ENCODE data around the gene NCBP2L. TPM values are rescaled to one million over a fixed set of nuclear protein-coding genes. Genes with fewer than 3 reads are reported as not detected.

Gene NCBP2L
- total RNA-seq, 1 donor: under 0.01 TPM

DNA sequence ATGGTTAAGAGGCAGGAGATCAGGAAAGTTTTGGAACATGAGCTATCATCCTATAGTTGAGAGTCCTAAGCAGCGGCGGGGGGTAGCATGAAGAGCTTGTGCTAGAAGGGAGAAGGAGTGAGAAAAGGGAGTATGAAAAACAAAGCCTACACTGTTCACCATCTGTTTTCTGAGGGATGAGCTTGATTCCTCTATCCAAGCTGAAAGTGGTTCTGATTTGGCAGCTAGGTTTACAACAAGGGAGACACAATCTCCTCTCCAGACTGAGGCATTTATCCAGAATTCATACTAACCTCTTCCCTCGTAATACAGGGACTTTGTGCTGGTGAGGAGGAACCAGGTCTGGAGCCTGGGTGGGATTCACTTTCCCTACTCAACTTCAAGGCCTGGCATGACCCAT is 25.5 kb upstream of the NCBP2L start:
- no peak for DNase-seq (ENCODE audit: low read depth in 2 of 3, low spot score in 2 of 3)

DNA sequence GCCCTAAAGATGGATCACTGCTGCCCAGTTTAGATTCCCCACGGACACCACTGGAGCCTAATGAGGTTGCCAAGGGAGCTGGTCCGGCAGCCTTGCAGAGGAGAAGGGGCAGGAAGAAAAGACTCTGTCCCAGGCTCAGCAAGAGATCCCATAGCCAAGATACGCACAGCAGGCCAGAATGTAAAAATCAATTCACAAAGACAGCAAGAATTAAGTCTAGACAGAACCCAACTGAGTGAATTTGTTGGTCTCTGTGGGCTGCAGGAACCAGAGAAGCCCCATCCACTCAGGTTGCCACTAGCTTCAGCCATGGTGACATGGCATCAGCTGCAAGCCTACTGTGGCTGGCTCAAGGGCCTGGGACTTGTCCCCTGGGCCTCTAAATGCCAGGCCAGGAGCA is 24.8 kb upstream of the NCBP2L start:
- no peak for DNase-seq (ENCODE audit: low read depth in 2 of 3, low spot score in 2 of 3)

DNA sequence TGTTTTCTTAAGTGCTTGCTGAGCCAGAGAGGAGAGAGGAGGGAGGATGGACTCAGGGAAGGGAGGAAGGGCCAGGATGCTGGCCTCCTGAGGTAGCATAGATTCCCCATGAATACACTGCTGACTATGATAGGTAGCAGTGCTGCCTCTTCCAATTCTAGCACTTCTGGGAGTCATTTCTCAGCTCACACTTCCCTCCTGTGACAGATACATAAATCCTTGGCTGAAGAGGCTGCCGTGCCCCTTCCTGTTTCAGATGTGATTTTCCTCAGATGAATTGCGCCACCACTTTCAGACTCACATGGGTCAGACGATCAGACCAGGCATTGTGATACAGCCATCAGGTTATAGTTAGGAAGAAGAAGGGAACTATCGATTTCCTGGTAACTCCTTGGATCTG is 24.3 kb upstream of the NCBP2L start:
- peak in 1 of 3 donors; percentile 0 for DNase-seq (ENCODE audit: low read depth in 2 of 3, low spot score in 2 of 3)

DNA sequence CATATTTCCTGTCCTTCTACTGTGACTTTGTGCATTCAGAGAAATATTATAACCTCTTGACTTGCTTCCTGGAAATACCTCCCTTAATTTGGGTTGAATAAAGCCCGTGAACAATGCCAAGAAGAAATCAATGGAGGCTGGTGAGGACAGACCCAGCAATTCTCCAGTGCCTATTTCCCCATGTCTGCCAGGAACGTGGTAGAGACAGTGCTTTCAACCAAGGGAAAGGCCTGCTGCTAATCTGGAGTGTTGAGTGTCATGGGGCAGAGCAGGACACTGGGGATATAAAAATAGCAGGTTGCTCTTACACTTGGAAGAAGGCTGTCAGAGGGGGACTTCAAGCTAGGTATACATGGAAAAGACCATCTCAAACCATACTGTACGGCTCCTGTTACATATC is 21.8 kb upstream of the NCBP2L start:
- no peak for DNase-seq (ENCODE audit: low read depth in 2 of 3, low spot score in 2 of 3)

DNA sequence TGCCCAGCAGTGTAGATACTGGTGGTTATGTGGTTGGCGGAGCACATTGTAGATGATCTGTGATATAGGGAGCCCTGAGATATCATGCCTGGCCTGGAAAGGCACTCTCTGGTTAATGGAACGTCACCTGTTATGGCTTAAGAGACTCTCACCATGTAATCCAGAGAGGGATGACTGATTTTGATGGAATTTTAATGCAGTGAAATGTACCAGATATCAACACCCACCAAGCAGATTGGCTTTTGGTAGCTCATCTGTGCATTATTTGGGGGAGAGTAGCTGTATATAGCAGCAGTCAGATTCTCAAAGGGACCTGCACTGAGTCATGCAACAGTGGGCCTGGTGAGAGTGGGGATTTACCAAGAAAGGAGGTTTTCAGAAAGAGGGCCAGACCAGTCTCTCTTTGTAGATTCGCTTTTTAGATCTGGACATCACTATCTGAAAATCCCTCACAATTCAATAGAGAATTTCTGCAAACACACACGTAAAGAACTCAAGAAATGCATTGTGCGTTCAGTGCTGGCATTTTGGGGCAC is 19.2 kb upstream of the NCBP2L start:
- no peak for DNase-seq (ENCODE audit: low read depth in 2 of 3, low spot score in 2 of 3)

DNA sequence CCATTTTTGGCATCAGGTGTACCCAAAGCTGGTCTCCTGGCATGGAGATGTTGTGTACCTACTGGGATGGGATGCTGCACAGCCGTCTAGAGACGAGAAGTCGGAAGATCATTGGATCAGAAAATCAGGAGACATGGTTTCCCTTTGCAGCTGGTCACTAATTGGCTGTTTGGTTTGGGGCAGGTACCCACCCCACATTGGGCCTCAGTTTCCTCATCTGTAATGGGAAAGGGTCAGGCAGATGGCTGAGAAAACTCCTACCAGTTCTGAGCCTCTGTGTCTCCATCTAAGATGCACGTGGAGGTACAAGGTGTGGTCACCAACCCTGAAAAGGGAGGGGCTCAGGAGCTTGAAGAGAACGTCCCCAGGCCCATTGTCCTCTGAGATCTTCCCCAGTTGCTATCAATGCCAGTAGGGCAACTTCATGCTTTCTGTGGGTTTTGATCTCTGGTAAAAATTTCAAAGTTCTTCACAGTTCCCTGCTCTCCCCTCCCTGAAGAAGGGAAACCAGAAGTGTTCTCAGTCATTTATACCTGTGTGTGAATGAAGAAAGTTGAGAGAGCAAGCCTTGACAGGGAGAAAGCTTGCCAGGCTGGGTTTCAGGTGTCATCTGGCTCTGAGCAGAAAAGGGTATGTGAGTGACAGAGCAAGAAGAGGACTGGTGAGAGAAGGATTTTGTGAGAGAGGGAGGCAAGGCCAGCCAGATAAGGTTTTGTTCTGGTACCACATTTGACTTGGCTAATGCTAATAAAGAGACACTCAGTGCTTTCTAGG is 17.0 kb upstream of the NCBP2L start:
- DNase-seq (ENCODE audit: low read depth in 2 of 3, low spot score in 2 of 3): no peak

DNA sequence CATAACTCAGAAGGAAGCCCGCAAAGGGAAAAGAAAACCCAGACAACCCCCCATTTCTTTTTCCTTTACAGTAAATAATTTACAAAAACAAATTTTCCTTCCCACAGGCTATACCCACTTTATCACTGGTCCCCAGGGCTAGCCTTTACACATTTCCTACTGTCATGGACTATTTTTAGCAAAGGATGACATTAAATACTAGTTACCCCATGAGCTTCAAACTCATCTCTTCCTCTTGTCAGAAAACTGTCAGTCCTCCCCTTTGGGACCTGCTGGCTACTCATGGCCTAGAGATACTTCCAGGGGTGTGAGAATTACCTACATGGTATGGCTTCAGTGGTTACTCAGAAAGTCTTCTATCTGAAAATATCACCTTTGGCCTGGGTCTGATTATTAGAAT is 13.9 kb upstream of the NCBP2L start:
- DNase-seq (ENCODE audit: low read depth in 2 of 3, low spot score in 2 of 3): no peak

DNA sequence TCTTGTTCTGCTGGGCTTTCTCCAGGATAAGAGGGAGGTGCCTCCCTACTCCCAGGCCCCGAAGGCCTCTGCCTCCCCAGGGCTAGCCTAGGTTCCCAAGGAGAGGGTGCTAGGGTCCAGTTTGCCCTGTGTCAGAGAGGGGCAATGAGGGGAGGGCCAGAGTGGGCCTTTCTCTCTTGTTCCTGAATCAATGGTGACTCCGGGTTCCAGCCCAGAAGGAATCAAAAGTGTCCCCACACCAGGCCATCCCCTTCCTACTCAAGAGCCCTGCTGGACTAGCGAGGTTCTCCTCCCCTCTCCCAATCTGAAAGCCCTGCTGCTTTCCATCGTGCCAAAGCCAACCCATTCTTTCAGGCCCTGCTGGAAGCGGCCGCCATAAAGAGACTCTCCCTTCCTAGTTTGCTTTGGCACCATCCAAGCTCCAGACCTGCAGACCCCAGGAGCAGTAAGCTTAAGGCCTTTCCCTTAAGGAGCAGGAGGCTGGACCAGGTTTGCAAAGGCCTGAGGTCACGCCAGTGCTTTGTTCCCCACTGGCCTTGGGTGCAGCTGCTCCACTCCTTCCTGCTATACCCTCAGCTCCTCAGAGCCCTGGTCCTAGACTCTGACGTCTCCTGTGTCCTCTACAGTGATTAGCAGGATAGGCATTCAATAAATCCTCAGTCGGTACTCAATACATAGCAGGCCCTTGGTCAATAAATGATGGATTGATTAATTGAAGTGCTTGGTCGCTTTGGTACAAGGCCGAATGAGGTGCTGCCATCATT is 12.5 kb upstream of the NCBP2L start:
- no peak for DNase-seq (ENCODE audit: low read depth in 2 of 3, low spot score in 2 of 3)

DNA sequence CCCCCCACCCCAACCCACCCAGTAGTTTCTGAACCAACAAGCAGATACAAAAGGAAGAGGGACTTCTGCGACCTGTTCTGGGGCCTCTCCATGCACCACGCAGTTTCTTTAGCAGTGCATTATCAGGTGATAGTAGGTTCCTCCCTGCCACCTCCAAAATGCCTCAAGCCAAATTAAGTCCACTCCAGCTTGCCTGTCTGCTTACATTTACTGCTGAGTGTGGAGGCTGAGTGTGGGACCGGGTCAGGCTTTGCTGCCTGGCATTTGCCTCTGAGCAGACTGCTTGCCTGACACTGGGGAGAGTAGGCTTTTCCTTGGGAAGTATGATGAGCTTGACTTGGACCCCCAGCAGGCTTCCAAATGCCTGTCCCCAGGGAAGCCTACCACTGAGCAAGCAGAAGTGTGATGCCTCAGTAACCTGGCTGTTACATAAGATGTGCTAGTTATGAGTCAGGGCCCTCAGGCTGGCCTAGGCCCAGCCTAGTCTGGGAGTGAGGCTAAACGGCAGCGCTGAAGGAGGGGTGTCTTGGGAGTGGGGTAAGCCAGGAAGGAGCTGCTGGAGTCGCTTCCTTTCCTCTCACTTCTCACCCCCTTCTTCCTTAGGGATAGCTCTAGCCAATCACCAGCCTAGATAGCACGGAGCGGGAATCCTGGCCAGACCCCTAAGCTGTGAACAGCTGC is 10.9 kb upstream of the NCBP2L start:
- DNase-seq (ENCODE audit: low read depth in 2 of 3, low spot score in 2 of 3): no peak

DNA sequence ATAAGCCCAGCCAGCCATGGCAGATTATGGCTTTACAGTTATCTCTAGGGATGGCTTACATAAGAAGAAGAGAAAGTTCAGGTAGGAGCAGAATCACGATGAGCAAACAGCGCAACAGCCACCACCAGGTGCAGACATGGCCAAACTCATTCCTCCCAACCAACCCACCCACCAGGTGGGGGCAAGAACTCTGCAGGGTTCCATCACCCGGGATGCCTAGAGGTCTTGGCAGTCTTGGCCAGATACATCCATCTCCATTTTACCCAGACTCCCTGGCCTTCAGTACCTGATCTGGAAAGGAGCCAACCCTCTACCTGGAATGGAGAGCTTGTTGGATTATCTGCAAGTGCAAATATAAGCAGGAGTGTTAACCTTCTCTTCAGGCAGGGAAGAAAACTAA is 9.5 kb upstream of the NCBP2L start:
- no peak for DNase-seq (ENCODE audit: low read depth in 2 of 3, low spot score in 2 of 3)

DNA sequence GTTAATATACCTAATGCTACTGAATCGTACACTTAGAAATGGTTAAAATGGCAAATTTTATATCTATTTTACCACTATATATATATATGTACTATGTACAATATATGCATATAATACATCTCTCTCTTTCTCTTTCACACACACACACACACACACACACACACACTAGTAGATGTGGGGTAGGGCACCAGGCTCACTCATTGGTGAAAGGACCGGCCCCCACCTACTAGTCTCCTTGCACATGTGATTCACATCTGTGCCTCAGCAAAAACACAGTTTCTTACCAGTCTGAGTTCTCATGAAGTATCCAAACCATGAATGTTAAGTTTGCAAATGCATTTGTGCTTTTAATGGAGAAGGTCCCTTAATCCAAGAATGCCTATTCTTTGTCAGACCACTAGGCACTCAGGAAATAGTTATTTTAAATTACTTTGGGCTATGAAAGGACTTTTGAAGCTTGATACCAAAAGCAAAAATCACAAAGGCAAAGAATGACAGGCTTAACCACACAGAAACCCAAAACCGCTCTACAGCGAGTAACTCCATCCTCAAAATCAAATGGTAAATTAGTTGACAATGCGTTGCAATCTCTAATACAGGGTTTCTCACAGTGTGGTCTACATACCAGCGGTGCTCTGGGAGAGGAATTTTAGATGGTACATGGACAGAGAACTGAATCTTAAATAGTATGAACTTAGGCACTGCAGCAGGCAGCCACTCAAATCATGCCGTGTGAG is 7.8 kb upstream of the NCBP2L start:
- no peak for DNase-seq (ENCODE audit: low read depth in 2 of 3, low spot score in 2 of 3)

DNA sequence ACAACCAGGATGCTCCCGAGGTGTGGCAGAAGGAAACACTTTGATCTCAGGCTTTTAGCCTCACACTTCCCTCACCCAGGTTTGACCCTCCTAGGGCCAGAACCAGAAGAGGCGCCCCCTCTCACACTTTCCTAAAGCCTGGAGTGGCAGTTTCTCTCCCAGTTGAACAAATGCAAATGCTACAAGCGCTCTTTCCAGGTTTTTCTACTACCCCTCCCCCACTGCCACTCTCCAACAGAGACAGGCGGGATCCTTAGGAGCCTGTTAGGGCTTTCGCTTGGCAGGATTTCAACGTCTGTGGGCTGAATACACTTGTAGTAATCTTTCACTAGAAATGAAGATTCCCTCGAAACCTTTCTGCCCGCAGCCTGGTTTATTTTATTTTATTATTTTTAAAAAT is 4.3 kb upstream of the NCBP2L start:
- no peak for DNase-seq (ENCODE audit: low read depth in 2 of 3, low spot score in 2 of 3)

DNA sequence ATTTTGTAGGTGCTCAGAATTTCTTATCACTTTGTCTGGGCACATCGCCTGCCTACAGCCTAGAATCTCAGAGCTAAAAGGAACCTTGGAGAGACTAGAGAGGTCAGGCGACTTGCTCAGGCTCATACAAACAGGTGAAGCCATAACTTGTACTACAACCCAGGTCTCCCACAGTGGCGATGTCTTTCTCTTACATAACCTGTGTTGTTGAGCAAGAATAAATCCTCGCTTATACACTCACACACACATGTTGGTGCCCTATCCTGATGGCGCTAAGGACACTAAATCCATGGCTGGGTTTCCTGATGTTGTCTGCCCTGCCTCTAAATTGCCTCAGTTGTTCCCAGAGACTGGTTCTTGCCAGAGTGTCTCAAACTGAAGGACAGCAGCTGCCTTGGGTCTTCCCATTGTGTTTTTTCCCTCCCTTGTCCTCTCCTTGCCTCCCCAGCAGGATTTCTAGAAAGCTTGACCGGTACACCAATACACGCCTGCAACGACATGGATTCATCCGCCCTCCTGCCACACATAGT is 3.6 kb upstream of the NCBP2L start:
- DNase-seq (ENCODE audit: low read depth in 2 of 3, low spot score in 2 of 3): no peak

DNA sequence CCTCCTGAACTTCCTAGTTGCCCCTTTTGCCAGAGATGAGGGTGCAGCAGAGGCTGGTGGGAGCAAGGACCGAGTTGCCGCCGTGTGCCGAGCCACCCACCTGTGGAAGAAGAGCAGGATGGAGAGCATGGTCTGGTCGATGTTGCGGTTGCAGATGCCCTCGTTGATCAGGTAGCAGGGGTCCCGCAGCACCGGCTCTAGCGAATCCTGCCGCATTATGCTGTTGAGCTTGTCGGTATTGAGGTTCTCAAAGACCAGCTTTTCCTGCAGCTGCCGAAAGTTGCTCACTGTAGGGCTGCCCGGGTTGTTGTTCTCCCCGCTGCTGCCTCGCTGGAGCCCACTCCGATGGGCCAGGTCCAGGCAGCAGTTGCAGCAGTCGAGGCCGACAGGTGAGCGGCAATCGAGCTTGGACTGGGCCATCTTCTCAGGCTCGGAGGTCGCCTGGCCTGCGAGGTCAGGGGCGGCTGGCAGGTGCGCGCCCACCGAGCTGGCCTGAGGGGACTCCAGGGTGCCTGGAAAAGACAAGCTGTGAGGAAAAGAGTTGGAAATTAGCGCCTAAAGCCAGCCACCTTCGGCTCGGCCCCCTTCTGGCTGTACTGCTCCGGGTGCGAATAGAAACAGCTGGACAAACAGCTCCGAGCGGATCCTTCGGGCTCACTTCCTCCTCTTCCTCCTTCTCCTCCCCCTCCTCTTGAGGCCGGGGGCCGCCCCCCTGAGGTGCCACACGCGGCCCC is 2.4 kb upstream of the NCBP2L start:
- no peak for DNase-seq (ENCODE audit: low read depth in 2 of 3, low spot score in 2 of 3)

DNA sequence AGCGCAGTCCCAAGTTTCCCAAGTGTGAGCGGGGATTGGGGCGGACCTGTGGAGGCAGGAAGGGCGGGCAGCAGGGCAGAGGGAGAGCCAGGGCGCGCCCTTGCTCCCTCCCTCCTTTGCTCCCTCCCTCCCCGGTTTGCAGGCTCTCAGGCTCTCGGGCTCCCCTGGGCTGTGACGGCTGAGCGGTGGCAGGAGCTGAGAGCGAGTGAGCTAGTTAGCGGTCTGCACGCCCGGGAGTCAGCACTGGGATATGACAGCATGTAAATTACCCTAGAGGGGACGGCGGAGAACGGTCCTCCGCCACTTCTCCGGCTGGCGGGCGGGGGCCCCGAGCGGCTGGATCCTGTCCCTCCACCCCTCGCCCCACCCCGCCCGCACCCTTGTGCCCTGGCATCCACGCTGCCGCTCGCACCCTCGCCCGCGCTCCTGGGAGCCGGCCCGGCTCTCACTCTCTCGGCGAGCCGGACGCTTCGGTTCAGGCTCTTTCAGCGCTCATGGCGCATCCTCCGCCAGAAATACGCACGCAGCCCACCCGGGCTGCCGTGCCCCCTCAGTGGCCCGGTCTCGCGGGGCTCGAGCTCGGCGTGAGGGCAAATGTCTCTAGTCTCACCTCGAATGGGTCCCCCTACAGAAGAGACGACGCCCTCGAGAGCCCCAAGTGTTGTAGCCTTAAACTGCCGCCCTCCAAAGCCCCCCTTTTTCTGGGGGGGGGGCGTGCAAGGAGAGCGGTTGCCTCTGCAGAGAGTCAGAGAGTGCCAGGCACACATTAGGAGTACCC is 1.6 kb upstream of the NCBP2L start, which contains the start of gene TSC22D3:
Gene TSC22D3, minus strand, starts transcription at position 54 of the 778 bp plus-strand sequence. CDS start 368 bp downstream, outside the sequence.
- DNase-seq (ENCODE audit: low read depth in 2 of 3, low spot score in 2 of 3): peak in 2 of 3 donors; percentile 60 to 72

DNA sequence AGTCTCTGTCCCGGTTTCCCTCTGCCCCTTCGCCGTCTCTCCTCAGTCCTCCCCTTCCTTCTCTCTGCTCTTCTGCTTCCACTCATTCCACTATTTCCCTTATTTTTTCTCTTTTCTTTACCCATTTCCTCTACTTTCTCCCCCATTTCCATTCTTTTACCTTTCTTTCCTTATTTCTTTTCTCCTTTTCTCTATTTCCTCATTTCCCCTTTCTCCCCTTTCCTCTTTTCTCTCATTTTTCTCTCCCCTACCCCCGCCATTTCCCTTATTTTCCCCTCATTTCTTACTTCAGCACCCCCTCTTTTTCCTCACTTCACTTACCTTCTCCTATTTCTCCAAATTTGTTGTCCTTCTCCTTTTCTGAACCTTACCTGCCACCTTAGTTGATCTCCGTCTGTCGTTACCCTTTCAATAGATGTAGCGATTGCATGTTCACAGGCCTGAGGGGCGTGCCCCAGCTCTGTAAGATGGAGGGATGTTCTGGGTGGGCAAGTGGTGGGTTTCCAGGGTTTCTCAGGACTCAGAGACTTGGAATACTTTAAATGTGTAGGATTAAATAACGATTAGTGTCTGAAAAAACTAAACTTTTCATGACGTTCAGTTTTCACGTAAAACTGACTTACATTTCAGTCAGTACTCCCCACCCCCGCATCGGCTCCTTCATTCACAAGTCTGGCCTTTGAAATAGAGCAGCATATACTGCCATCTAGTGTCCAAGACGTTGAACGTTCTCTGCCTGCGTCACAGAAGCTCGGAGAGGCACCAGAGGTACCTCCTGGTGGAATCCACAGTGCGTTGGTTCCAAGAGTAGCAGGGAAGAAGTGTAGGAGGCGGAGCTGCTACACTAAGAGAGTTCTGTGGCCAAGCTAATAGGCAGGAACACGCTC is 641 bp upstream of the NCBP2L start:
- DNase-seq (ENCODE audit: low read depth in 2 of 3, low spot score in 2 of 3): peak; percentile 53 to 86 (median 74)

DNA sequence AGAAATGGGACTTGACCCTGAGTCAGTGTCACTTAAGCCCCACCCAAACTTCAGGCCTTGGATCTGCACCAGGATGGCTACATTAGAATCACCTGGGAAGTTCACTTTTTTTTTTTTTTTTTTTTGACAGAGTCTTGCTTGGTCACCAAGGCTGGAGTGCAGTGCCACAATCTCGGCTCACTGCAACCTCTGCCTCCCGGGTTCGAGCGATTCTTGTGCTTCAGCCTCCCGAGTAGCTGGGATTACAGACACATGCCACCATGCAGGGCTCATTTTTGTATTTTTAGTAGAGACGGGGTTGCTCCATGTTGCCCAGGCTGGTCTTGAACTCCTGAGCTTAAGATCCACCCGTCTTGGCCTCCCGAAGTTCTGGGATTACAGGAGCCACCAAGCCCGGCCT is 3.0 kb downstream of the NCBP2L start:
- no peak for DNase-seq (ENCODE audit: low read depth in 2 of 3, low spot score in 2 of 3)

DNA sequence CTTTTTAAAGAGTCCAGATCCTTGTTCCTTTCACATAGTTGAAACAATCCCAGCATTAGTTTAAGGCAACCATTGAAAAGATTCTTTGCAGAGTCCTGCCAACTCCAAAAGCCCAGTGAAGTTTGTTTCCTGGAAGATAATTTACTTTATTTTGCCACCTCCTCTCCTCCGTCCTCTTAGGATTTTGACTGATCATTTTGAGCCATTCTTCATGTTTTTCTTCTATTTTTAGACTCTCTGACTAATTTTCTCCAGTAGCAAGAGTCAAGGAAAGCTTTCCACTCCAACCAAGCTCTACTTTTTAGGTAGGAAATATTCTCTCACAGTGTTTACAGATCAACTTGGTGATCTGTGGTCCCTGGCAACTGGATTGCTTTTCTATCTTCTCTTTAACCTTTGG is 10.3 kb downstream of the NCBP2L start:
- no peak for DNase-seq (ENCODE audit: low read depth in 2 of 3, low spot score in 2 of 3)
